Measurements from ENCODE around the gene DSC2.

Gene DSC2

DNA sequence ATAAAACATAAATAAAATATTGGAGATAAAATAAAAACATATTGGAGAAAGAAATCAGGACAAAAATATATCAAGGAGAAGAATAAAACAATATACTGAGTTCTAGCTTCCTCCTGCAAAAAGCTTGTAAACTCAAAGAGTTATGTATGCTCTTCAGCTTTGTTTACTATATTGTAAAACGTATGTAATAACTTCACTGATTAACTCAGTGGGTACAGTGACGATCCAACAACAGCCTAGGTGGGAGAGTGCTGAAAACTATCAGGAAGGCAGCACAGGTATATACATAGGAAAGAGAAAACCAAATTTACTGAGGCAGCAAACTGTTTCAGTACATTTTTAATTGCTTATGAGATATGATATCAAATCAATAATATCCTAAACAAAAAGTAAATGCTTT is 8.3 kb downstream of the DSC2 start:
- no peak overlapping the region for H3K27ac ChIP-seq (ENCODE audit: low read length)
- H3K27me3 ChIP-seq (ENCODE audit: control insufficient read depth, insufficient read depth, low read length) = no peaks in the 10 kb centered on the region
- no peak overlapping the region for H3K9ac ChIP-seq (ENCODE audit: low read length)
- H3K9me3 ChIP-seq (ENCODE audit: control insufficient read depth, low read depth, low read length) = no peaks in the 10 kb centered on the region
- no peaks in the 10 kb centered on the region for H3K4me1 ChIP-seq (ENCODE audit: control insufficient read depth, low read depth, low read length)
- no peak overlapping the region for H3K4me3 ChIP-seq (ENCODE audit: low read length)
- peaks cover 36% of the 10 kb centered on the region for H3K36me3 ChIP-seq (ENCODE audit: control insufficient read depth, low read depth, low read length)

DNA sequence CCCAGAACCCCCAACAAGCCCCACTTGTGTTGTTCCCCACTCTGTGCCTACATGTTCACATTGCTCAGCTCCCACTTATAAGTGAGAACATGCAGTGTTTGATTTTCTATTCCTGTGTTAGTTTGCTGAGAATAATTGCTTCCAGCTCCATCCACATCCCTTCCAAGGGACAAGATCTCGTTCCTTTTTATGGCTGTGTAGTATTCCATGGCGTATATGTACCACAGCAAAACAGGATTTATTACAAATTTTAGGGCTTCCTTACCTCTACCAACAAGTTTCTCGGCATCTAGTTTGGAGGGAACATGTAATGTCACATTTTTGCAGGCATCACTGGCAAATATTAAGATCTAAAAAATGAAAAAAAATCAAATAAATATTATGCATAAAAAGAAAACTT is 8.9 kb downstream of the DSC2 start:
- Histone ChIP-seq H3K27ac (ENCODE audit: low read length) (no peak overlapping the region), H3K36me3 (ENCODE audit: control insufficient read depth, low read depth, low read length) (peaks cover 36% of the 10 kb centered on the region), H3K4me1 (ENCODE audit: control insufficient read depth, low read depth, low read length) (no peaks in the 10 kb centered on the region)

DNA sequence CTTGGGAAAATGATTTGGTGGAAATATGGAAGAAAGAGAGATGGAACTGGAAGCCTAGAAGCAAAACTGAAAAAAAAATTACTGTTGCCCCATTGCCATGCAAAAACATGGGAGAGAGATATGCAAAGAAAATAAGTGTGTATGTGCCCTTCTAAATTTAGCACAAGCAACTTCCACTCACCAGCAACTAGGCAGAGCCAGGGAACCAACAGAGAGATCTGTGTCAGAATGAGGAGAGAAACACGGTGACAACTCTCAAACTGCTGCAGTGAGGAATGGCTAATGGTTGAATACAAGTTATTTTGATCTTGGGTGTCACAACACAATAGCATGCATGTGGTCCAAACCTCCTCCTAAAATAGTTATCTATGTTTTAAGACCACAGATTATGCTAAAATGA is 10.9 kb downstream of the DSC2 start:
- no peaks in the 10 kb centered on the region for H3K4me1 ChIP-seq (ENCODE audit: control insufficient read depth, low read depth, low read length)
- no peak overlapping the region for H3K9ac ChIP-seq (ENCODE audit: low read length)
- H3K36me3 ChIP-seq (ENCODE audit: control insufficient read depth, low read depth, low read length) = peaks cover 50% of the 10 kb centered on the region
- no peak overlapping the region for H3K4me3 ChIP-seq (ENCODE audit: low read length)
- no peaks in the 10 kb centered on the region for H3K9me3 ChIP-seq (ENCODE audit: control insufficient read depth, low read depth, low read length)
- no peaks in the 10 kb centered on the region for H3K27me3 ChIP-seq (ENCODE audit: control insufficient read depth, insufficient read depth, low read length)
- H3K27ac ChIP-seq (ENCODE audit: low read length) = no peak overlapping the region

More for the DNA sequence above, 8.9 kb downstream of the DSC2 start:
- no peaks in the 10 kb centered on the region for H3K27me3 ChIP-seq (ENCODE audit: control insufficient read depth, insufficient read depth, low read length)
- H3K9ac ChIP-seq (ENCODE audit: low read length) = no peak overlapping the region
- no peak overlapping the region for H3K4me3 ChIP-seq (ENCODE audit: low read length)
- no peaks in the 10 kb centered on the region for H3K9me3 ChIP-seq (ENCODE audit: control insufficient read depth, low read depth, low read length)

DNA sequence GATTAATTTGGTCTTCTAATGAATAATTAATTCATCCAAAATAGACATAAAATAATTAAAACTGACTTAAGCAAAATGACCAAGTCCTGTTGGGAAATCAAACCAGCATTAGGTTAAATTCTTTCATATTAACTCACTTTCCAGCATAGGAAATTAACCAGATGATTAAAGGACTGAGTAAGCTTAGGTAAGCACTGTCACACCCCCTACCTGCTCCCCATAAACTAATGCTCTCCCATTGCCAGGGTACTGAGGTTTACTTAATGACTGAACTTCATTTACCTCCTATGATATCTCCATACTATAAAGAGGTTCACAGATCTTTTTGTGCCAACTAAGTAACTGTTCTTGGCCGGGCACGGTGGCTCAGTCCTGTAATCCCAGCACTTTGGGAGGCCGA is 13.7 kb downstream of the DSC2 start:
- Histone ChIP-seq H3K27ac (ENCODE audit: low read length) (no peak overlapping the region), H3K9me3 (ENCODE audit: control insufficient read depth, low read depth, low read length) (no peaks in the 10 kb centered on the region), H3K9ac (ENCODE audit: low read length) (no peak overlapping the region), H3K27me3 (ENCODE audit: control insufficient read depth, insufficient read depth, low read length) (no peaks in the 10 kb centered on the region), H3K36me3 (ENCODE audit: control insufficient read depth, low read depth, low read length) (peaks cover 58% of the 10 kb centered on the region), H3K4me3 (ENCODE audit: low read length) (no peak overlapping the region), H3K4me1 (ENCODE audit: control insufficient read depth, low read depth, low read length) (no peaks in the 10 kb centered on the region)

DNA sequence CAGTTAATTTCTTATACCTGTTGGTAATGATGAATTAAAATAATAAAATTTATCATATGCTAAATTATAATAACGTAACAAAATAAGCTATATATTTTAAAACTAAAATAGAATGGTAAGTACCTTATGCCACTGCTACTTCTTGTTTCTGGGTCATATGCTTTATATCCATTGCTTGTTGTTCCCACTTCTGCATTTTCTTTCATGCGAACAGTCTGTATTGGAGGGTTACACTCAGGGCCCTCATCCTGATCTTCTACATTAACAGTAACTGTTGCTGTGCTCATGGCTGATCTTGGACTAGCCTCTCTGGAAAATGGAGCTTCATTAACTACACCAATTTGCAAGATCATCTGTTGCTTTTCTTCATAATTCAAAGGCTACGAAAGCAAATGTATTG is 22.2 kb downstream of the DSC2 start:
- Histone ChIP-seq H3K27ac (ENCODE audit: low read length) (no peak overlapping the region), H3K9ac (ENCODE audit: low read length) (no peak overlapping the region), H3K4me1 (ENCODE audit: control insufficient read depth, low read depth, low read length) (no peaks in the 10 kb centered on the region), H3K4me3 (ENCODE audit: low read length) (no peak overlapping the region), H3K9me3 (ENCODE audit: control insufficient read depth, low read depth, low read length) (no peaks in the 10 kb centered on the region), H3K36me3 (ENCODE audit: control insufficient read depth, low read depth, low read length) (peaks cover 42% of the 10 kb centered on the region), H3K27me3 (ENCODE audit: control insufficient read depth, insufficient read depth, low read length) (no peaks in the 10 kb centered on the region)

DNA sequence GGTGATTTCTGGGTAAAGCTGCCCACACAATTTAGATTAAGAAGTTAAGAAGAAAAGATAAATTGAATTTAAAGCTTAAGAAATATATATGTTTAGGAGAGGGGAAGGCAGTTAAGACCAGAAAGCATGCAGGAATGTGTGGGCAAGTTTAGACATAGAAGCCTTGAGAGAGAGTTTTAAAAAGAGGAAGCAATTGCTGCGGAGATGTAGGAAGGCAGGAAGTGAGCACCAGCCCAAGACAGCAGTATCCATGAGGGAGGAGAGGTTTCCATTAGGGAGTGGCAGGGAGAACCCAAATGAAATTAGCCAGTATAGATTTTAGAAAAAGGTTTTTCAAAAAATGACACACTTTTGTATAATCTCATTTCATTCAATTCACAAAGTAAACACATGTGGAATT is 24.3 kb downstream of the DSC2 start:
- Histone ChIP-seq H3K9ac (ENCODE audit: low read length) (no peak overlapping the region), H3K4me1 (ENCODE audit: control insufficient read depth, low read depth, low read length) (no peaks in the 10 kb centered on the region), H3K36me3 (ENCODE audit: control insufficient read depth, low read depth, low read length) (peaks cover 45% of the 10 kb centered on the region)

DNA sequence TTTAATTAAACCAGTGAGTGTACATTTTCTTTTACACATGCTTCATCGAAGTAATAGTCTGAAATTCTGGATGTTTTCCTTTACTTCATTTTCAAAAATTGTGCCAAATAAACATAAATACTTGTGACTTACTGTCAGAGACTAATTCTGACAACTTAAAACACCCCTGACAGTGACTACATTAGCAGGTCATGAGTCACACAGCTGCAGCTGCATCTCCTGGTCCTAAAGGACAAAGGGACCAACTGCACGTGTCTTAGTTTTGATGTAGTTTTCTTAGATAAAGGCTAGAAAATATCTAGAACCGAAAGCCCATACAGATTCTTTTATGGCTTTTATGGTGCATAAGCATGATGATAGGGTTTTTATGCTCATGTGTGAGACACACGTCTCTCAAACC is 30.0 kb downstream of the DSC2 start:
- peaks cover 59% of the 10 kb centered on the region for H3K36me3 ChIP-seq (ENCODE audit: control insufficient read depth, low read depth, low read length)
- H3K4me3 ChIP-seq (ENCODE audit: low read length) = no peak overlapping the region
- no peaks in the 10 kb centered on the region for H3K9me3 ChIP-seq (ENCODE audit: control insufficient read depth, low read depth, low read length)
- H3K27me3 ChIP-seq (ENCODE audit: control insufficient read depth, insufficient read depth, low read length) = no peaks in the 10 kb centered on the region
- H3K27ac ChIP-seq (ENCODE audit: low read length) = no peak overlapping the region
- H3K9ac ChIP-seq (ENCODE audit: low read length) = no peak overlapping the region
- no peaks in the 10 kb centered on the region for H3K4me1 ChIP-seq (ENCODE audit: control insufficient read depth, low read depth, low read length)

More for the DNA sequence above, 24.3 kb downstream of the DSC2 start:
- Histone ChIP-seq H3K27ac (ENCODE audit: low read length) (no peak overlapping the region), H3K27me3 (ENCODE audit: control insufficient read depth, insufficient read depth, low read length) (no peaks in the 10 kb centered on the region), H3K9me3 (ENCODE audit: control insufficient read depth, low read depth, low read length) (no peaks in the 10 kb centered on the region), H3K4me3 (ENCODE audit: low read length) (no peak overlapping the region)

DNA sequence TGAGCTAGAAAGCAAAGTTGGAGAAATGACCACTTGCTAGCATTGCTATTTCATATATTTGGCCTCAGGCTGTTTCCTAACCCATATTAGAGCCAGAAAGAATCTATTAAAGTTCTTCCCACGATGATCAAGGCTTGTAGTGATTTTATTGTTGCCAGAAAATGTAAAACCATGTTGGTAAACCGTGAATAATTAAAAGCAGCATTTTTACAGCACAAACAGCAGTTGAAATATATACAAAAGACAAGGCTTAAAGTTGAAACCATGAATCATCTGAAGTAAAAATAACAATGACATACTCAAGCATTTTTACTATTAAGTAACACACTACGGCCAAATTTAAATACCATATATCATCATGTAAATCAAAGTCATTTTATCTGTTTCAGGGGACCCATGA is 32.0 kb downstream of the DSC2 start:
- no peaks in the 10 kb centered on the region for H3K9me3 ChIP-seq (ENCODE audit: control insufficient read depth, low read depth, low read length)
- H3K4me3 ChIP-seq (ENCODE audit: low read length) = no peak overlapping the region
- H3K27me3 ChIP-seq (ENCODE audit: control insufficient read depth, insufficient read depth, low read length) = no peaks in the 10 kb centered on the region
- H3K27ac ChIP-seq (ENCODE audit: low read length) = no peak overlapping the region
- H3K4me1 ChIP-seq (ENCODE audit: control insufficient read depth, low read depth, low read length) = no peaks in the 10 kb centered on the region
- H3K9ac ChIP-seq (ENCODE audit: low read length) = no peak overlapping the region
- peaks cover 60% of the 10 kb centered on the region for H3K36me3 ChIP-seq (ENCODE audit: control insufficient read depth, low read depth, low read length)

DNA sequence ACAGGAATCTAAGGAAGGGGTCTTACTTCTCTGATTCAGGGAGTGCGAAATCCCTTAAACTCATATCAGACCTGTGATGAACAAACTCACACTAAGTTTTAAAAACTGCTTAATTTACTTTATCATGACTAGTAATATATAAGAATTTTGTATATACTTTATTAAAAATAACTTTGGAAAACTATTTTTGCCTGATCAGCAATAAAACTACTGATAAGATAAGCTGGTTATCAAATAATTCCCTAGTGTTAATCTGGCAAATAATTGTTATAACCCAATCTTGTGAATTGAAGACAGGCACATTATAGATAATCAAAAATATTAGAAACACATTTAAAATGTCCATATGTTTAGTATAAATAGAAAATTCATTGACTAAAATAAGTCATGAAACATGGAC is 36.0 kb downstream of the DSC2 start:
- H3K9ac ChIP-seq (ENCODE audit: low read length) = no peak overlapping the region
- no peaks in the 10 kb centered on the region for H3K9me3 ChIP-seq (ENCODE audit: control insufficient read depth, low read depth, low read length)
- H3K27me3 ChIP-seq (ENCODE audit: control insufficient read depth, insufficient read depth, low read length) = no peaks in the 10 kb centered on the region
- no peaks in the 10 kb centered on the region for H3K4me1 ChIP-seq (ENCODE audit: control insufficient read depth, low read depth, low read length)
- H3K36me3 ChIP-seq (ENCODE audit: control insufficient read depth, low read depth, low read length) = peaks cover 38% of the 10 kb centered on the region
- no peak overlapping the region for H3K4me3 ChIP-seq (ENCODE audit: low read length)
- no peak overlapping the region for H3K27ac ChIP-seq (ENCODE audit: low read length)

DNA sequence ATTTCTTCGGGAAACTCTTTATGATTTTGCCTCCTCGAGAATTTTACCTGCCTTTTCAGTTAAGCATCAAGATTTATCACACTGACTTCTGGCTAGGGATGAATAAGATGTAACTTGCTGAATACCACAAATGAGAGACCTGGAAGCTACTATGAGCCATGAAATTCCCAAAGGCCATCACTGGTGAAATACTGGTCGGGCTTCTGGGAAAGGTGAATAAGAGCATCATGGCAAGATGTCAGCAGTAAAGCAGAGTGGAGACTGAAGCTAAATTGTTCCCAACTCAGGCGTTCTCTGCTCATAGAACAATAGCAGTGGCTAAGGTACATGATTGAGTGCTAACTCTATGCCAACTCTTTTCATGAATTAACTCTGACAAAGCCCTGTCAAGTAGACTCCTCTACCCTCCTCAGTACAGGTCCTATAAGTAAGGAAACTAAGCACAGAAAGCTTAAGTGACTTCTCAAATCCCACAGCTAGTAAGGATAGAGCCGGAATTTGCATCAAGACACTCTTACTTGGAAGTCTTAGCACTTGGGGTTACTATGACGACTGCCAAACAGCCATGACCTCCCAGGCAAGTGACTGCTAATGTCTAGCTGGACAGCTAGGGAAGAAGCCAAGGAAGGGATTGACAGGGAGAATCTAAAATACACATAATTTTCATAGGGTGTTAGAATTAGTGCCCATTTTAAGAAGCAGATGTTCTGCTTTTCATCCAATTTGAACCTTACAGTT is 37.0 kb downstream of the DSC2 start:
- no peaks in the 10 kb centered on the region for H3K9me3 ChIP-seq (ENCODE audit: control insufficient read depth, low read depth, low read length)
- no peak overlapping the region for H3K27ac ChIP-seq (ENCODE audit: low read length)
- H3K4me3 ChIP-seq (ENCODE audit: low read length) = no peak overlapping the region
- no peaks in the 10 kb centered on the region for H3K27me3 ChIP-seq (ENCODE audit: control insufficient read depth, insufficient read depth, low read length)
- no peaks in the 10 kb centered on the region for H3K4me1 ChIP-seq (ENCODE audit: control insufficient read depth, low read depth, low read length)
- no peak overlapping the region for H3K9ac ChIP-seq (ENCODE audit: low read length)
- peaks cover 29% of the 10 kb centered on the region for H3K36me3 ChIP-seq (ENCODE audit: control insufficient read depth, low read depth, low read length)

DNA sequence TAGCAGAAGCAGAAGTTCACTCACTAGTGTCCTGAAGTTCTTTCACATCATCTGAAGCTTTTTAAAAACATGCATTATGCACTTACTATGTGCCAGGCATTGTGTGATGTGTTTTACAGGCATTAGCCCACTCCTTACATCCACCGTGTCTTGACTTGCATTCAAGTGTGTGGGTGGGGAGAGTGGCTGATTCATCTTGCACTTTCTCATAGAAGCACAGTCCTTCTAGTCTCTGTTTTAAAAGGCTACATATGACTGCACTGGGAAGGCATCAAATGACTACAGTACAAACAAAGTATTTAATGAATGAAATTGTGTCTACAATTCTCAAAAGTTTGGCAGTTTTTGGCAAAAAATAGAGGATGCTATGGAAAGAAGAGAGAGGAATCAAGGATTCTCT is 38.1 kb downstream of the DSC2 start:
- no peak overlapping the region for H3K4me3 ChIP-seq (ENCODE audit: low read length)
- H3K27me3 ChIP-seq (ENCODE audit: control insufficient read depth, insufficient read depth, low read length) = no peaks in the 10 kb centered on the region
- H3K9ac ChIP-seq (ENCODE audit: low read length) = no peak overlapping the region
- H3K4me1 ChIP-seq (ENCODE audit: control insufficient read depth, low read depth, low read length) = no peaks in the 10 kb centered on the region
- no peaks in the 10 kb centered on the region for H3K9me3 ChIP-seq (ENCODE audit: control insufficient read depth, low read depth, low read length)
- peaks cover 19% of the 10 kb centered on the region for H3K36me3 ChIP-seq (ENCODE audit: control insufficient read depth, low read depth, low read length)
- no peak overlapping the region for H3K27ac ChIP-seq (ENCODE audit: low read length)

DNA sequence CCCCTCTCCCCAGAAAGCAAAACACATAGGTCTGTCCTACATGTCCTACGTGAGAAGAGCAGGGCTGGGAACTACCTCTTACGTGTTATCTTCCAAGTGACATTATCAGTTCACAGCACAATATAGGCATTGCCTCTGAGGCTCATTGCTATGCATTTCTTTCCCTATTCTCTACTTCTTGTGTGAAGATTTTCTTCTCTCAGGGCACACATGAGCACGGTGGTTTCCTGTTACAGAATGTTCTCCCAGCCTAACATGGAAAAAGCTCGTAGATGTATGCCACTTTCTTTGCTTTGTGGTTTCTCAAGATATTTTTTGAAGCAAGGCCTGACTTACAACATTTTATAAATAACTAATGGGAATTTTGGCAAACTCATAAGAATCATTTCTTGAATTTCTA is 40.3 kb downstream of the DSC2 start:
- H3K27ac ChIP-seq (ENCODE audit: low read length) = no peak overlapping the region
- no peaks in the 10 kb centered on the region for H3K9me3 ChIP-seq (ENCODE audit: control insufficient read depth, low read depth, low read length)
- H3K27me3 ChIP-seq (ENCODE audit: control insufficient read depth, insufficient read depth, low read length) = no peaks in the 10 kb centered on the region
- no peaks in the 10 kb centered on the region for H3K36me3 ChIP-seq (ENCODE audit: control insufficient read depth, low read depth, low read length)
- H3K4me1 ChIP-seq (ENCODE audit: control insufficient read depth, low read depth, low read length) = peaks cover 10% of the 10 kb centered on the region
- no peak overlapping the region for H3K9ac ChIP-seq (ENCODE audit: low read length)
- no peak overlapping the region for H3K4me3 ChIP-seq (ENCODE audit: low read length)
